GM12801 (cell line): ENCODE data around the gene CELF1.

Experiments
- TF ChIP-seq, protein P1 (sequence below): IDR thresholded peaks from one replicate; pipeline ENCODE4 v1.5.1; 2011; ENCODE audit warnings: control low read depth; ENCODE audit not compliant: insufficient read length; ENCODE audit errors: extremely low read depth

Gene CELF1

GRCh38 chr11:47560426-47560825, 7.5 kb upstream of the CELF1 start:
- TF ChIP-seq, protein P1, sequence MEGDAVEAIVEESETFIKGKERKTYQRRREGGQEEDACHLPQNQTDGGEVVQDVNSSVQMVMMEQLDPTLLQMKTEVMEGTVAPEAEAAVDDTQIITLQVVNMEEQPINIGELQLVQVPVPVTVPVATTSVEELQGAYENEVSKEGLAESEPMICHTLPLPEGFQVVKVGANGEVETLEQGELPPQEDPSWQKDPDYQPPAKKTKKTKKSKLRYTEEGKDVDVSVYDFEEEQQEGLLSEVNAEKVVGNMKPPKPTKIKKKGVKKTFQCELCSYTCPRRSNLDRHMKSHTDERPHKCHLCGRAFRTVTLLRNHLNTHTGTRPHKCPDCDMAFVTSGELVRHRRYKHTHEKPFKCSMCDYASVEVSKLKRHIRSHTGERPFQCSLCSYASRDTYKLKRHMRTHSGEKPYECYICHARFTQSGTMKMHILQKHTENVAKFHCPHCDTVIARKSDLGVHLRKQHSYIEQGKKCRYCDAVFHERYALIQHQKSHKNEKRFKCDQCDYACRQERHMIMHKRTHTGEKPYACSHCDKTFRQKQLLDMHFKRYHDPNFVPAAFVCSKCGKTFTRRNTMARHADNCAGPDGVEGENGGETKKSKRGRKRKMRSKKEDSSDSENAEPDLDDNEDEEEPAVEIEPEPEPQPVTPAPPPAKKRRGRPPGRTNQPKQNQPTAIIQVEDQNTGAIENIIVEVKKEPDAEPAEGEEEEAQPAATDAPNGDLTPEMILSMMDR: no peak

DNA sequence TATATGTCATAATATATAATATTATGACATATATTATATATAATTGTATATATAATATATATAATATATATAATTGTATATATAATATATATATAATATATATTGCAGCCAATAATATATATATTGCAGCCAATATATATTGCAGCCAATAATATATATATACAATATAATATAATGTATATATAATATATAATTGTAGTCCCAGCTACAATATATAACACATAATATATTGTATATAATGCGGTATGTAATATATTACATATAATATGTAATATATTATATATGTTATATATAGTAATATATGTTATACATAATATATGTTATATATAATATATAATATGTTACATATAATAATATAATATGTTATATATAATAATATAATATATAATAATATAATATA, 5.8 kb upstream of the CELF1 start:
- TF ChIP-seq, protein P1: no peak

DNA sequence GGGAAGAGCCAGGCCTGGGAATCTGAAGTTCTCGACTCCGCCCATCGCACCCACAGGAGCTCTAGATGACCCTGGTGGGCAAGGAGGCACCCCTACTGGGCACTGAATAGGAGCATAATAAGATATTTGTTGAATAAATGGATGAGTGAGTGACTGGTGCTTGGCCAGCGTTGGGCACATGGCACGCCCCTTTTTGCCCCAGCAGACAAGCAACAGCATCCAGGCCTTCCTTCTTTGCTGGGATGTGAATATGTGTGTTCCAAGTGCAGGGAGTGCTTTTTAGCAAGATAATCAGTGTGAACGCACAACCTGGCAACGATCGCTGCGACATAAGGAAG, 443 bp upstream of the CELF1 start:
- TF ChIP-seq, protein P1: no peak

GRCh38 chr11:47552056-47552565, 821 bp downstream of the CELF1 start:
- TF ChIP-seq, protein P1: no peak

GRCh38 chr11:47551086-47551485, 1.8 kb downstream of the CELF1 start:
- TF ChIP-seq, protein P1: no peak

DNA sequence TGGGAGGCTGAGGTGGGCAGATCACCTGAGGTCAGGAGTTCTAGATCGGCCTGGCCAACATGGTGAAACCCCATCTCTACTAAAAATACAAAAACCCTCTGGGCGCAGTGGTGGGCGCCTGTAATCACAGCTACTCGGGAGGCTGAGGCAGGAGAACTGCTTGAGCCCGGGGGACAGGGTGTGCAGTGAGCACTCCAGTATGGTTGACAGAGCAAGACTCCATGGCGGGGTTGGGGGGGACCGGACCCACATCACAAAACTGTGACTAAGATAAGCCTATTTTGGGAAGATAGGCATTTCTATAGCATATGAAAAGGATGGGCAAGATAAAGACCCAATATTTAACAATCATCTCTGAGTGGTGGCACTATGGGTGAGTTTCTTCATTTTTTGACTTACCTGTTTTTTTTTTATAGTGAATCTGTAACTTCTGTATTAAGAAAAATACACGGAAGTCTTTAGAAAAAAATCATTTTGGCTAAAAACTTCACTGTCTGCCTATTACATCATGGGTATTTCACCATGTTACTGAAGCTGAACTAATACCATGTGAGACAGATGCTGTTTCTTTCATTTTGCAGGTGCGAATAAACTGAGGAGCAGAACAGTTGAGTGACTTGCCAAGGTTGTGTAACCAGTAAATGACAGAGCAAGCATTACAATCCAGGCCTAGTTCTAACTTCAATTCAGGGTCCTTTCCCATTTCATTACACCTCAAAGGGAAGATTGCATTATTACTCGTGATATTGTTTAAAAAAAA, 2.5 kb downstream of the CELF1 start:
- TF ChIP-seq, protein P1: no peak

- TF ChIP-seq, protein P1: no peak
These were observed 7.6 kb downstream of the CELF1 start for GRCh38 chr11:47545298-47545697.

DNA sequence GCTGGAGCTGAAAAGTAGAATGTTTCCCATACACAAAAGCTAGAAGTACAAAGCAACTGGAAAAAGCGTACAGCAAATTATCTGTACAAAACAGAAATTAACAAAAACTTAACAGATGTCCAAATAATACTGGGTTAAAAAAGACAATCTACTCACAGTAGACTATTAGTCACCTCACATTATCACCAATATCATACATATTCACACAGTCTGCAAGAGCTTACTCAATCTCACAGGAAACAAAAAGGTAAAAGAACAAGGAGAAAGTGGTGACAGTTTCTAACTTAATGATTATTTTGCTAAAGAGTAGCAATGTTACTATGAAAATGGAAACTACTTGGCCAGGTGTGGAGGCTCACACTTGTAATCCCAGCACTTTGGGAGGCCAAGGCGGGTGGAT, 11.9 kb downstream of the CELF1 start:
- TF ChIP-seq, protein P1: no peak
